ENCODE data around the gene CCBE1.
A peak's percentile ranks its signal among the peaks of the same experiment; 100 is the strongest.
"Not testable (repeated sequence)": the region's sequence is repeated elsewhere in the genome, so short reads cannot be mapped to it uniquely, and the experiment has no call there.

The CCBE1 gene

GRCh38 chr18:59697236-59697932, at the start of gene CCBE1:
Gene CCBE1 (minus strand): TSS chr18:59697423.
- Mint-ChIP-seq H3K4me3 (peak within 1 kb of the TSS; percentile 40), H3K36me3 (no peaks in the 10 kb centered on the region), H3K27me3 (peaks cover 55% of the 10 kb centered on the region), H3K9me3 (no peaks in the 10 kb centered on the region), H3K4me1 (peaks cover 20% of the 10 kb centered on the region), H3K27ac (no peak within 1 kb of the TSS)
- ATAC-seq, result no peak

- peaks cover 3% of the 10 kb centered on the region for H3K9me3 Mint-ChIP-seq
- no peak overlapping the region for H3K27ac Mint-ChIP-seq
- no peaks in the 10 kb centered on the region for H3K36me3 Mint-ChIP-seq
- H3K4me1 Mint-ChIP-seq, result no peaks in the 10 kb centered on the region
- no peak for ATAC-seq
- no peak overlapping the region for H3K4me3 Mint-ChIP-seq
- H3K27me3 Mint-ChIP-seq, result peaks cover 8% of the 10 kb centered on the region
Measured at GRCh38 chr18:59744271-59744721, 47.1 kb upstream of the CCBE1 start.

GRCh38 chr18:59743566-59743965, 46.3 kb upstream of the CCBE1 start:
- Mint-ChIP-seq H3K4me3 (no peak overlapping the region), H3K36me3 (peaks cover 5% of the 10 kb centered on the region), H3K27me3 (peaks cover 8% of the 10 kb centered on the region), H3K4me1 (no peaks in the 10 kb centered on the region), H3K9me3 (peaks cover 9% of the 10 kb centered on the region), H3K27ac (no peak overlapping the region)
- no peak for ATAC-seq

- Mint-ChIP-seq H3K36me3 (peaks cover 6% of the 10 kb centered on the region), H3K4me1 (no peaks in the 10 kb centered on the region), H3K27ac (no peak overlapping the region), H3K27me3 (peaks cover 4% of the 10 kb centered on the region), H3K9me3 (peaks cover 10% of the 10 kb centered on the region), H3K4me3 (no peak overlapping the region)
- ATAC-seq, result peak; percentile 35
Measured at GRCh38 chr18:59742325-59743111, 45.3 kb upstream of the CCBE1 start.

- no peak overlapping the region for H3K4me3 Mint-ChIP-seq
- ATAC-seq, result no peak
Measured at GRCh38 chr18:59740141-59740540, 42.9 kb upstream of the CCBE1 start.

GRCh38 chr18:59737776-59738300, 40.6 kb upstream of the CCBE1 start:
- H3K9me3 Mint-ChIP-seq, result peaks cover 10% of the 10 kb centered on the region
- peaks cover 8% of the 10 kb centered on the region for H3K27me3 Mint-ChIP-seq
- H3K36me3 Mint-ChIP-seq, result peaks cover 6% of the 10 kb centered on the region
- no peaks in the 10 kb centered on the region for H3K4me1 Mint-ChIP-seq
- no peak overlapping the region for H3K4me3 Mint-ChIP-seq
- no peak overlapping the region for H3K27ac Mint-ChIP-seq
- ATAC-seq, result no peak

More at GRCh38 chr18:59740141-59740540, 42.9 kb upstream of the CCBE1 start:
- Mint-ChIP-seq H3K4me1 (no peaks in the 10 kb centered on the region), H3K27me3 (peaks cover 8% of the 10 kb centered on the region), H3K27ac (no peak overlapping the region), H3K9me3 (peaks cover 10% of the 10 kb centered on the region), H3K36me3 (peaks cover 6% of the 10 kb centered on the region)

GRCh38 chr18:59737335-59737734, 40.1 kb upstream of the CCBE1 start:
- not testable (repeated sequence) for ATAC-seq, H3K27ac Mint-ChIP-seq, H3K36me3 Mint-ChIP-seq, H3K4me3 Mint-ChIP-seq, H3K9me3 Mint-ChIP-seq, H3K4me1 Mint-ChIP-seq, H3K27me3 Mint-ChIP-seq

GRCh38 chr18:59736061-59736460, 38.8 kb upstream of the CCBE1 start:
- peaks cover 10% of the 10 kb centered on the region for H3K9me3 Mint-ChIP-seq
- peaks cover 8% of the 10 kb centered on the region for H3K27me3 Mint-ChIP-seq
- ATAC-seq, result no peak
- peaks cover 6% of the 10 kb centered on the region for H3K36me3 Mint-ChIP-seq
- H3K4me1 Mint-ChIP-seq, result no peaks in the 10 kb centered on the region
- H3K4me3 Mint-ChIP-seq, result no peak overlapping the region
- H3K27ac Mint-ChIP-seq, result no peak overlapping the region

GRCh38 chr18:59735269-59735860, 38.1 kb upstream of the CCBE1 start:
- Mint-ChIP-seq H3K9me3 (peaks cover 10% of the 10 kb centered on the region), H3K36me3 (peaks cover 6% of the 10 kb centered on the region), H3K4me1 (no peaks in the 10 kb centered on the region), H3K27me3 (peaks cover 8% of the 10 kb centered on the region), H3K4me3 (no peak overlapping the region), H3K27ac (no peak overlapping the region)
- peak; percentile 21 for ATAC-seq

- peaks cover 8% of the 10 kb centered on the region for H3K27me3 Mint-ChIP-seq
- no peak overlapping the region for H3K4me3 Mint-ChIP-seq
- no peaks in the 10 kb centered on the region for H3K4me1 Mint-ChIP-seq
- H3K27ac Mint-ChIP-seq, result no peak overlapping the region
- peaks cover 4% of the 10 kb centered on the region for H3K9me3 Mint-ChIP-seq
- H3K36me3 Mint-ChIP-seq, result peaks cover under 1% of the 10 kb centered on the region
- no peak for ATAC-seq
Measured at GRCh38 chr18:59733421-59733820, 36.2 kb upstream of the CCBE1 start.

- no peaks in the 10 kb centered on the region for H3K4me1 Mint-ChIP-seq
- H3K27me3 Mint-ChIP-seq, result no peaks in the 10 kb centered on the region
- H3K27ac Mint-ChIP-seq, result no peak overlapping the region
Measured at GRCh38 chr18:59730896-59731295, 33.7 kb upstream of the CCBE1 start.

GRCh38 chr18:59729781-59730180, 32.6 kb upstream of the CCBE1 start:
- Mint-ChIP-seq H3K4me3 (no peak overlapping the region), H3K36me3 (no peaks in the 10 kb centered on the region), H3K27ac (no peak overlapping the region), H3K27me3 (no peaks in the 10 kb centered on the region), H3K4me1 (no peaks in the 10 kb centered on the region), H3K9me3 (no peaks in the 10 kb centered on the region)
- no peak for ATAC-seq

More at GRCh38 chr18:59730896-59731295, 33.7 kb upstream of the CCBE1 start:
- no peaks in the 10 kb centered on the region for H3K9me3 Mint-ChIP-seq
- no peaks in the 10 kb centered on the region for H3K36me3 Mint-ChIP-seq
- H3K4me3 Mint-ChIP-seq, result no peak overlapping the region
- no peak for ATAC-seq

GRCh38 chr18:59728816-59729215, 31.6 kb upstream of the CCBE1 start:
- Mint-ChIP-seq H3K27me3 (peaks cover 7% of the 10 kb centered on the region), H3K27ac (no peak overlapping the region), H3K9me3 (no peaks in the 10 kb centered on the region), H3K36me3 (no peaks in the 10 kb centered on the region), H3K4me3 (no peak overlapping the region), H3K4me1 (no peaks in the 10 kb centered on the region)
- ATAC-seq, result no peak

GRCh38 chr18:59725142-59725541, 27.9 kb upstream of the CCBE1 start:
- H3K36me3 Mint-ChIP-seq, result no peaks in the 10 kb centered on the region
- no peak overlapping the region for H3K27ac Mint-ChIP-seq
- ATAC-seq, result no peak
- H3K4me3 Mint-ChIP-seq, result no peak overlapping the region
- H3K4me1 Mint-ChIP-seq, result no peaks in the 10 kb centered on the region
- no peaks in the 10 kb centered on the region for H3K9me3 Mint-ChIP-seq
- peaks cover 7% of the 10 kb centered on the region for H3K27me3 Mint-ChIP-seq

GRCh38 chr18:59724103-59724502, 26.9 kb upstream of the CCBE1 start:
- Mint-ChIP-seq H3K4me3 (no peak overlapping the region), H3K36me3 (no peaks in the 10 kb centered on the region), H3K4me1 (no peaks in the 10 kb centered on the region)

More at GRCh38 chr18:59724103-59724502, 26.9 kb upstream of the CCBE1 start:
- no peak for ATAC-seq
- Mint-ChIP-seq H3K27ac (no peak overlapping the region), H3K27me3 (peaks cover 7% of the 10 kb centered on the region), H3K9me3 (no peaks in the 10 kb centered on the region)
